ENCODE measurements around the gene ADTRP.

The ADTRP gene

DNA sequence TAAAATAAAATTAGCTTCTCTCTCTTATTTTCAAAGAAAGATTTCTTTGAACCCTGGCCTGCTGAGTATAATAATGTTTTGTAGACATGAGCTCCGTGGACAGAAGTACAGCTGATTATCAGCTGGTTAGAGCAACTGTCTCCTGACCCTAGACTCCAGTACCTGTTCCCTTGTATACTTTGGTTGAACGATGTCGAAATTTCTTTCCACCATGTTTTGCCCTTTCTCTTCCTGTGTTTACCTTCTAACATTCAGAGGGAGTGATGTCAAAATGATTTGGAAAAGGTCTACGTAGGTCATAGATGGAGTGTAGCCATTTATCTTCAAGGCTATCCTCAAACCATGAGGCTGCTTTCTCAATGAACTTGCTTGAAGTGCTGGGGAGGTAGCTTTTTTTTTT is 16.8 kb upstream of the ADTRP start:
- DNase-seq (ENCODE audit: insufficient read length, low spot score) (no peak), FAIRE-seq (no peak)
- TF ChIP-seq POLR2A (IDR thresholded peaks at IDR 0.05; ENCODE audit: low read depth, low read length): no peak

DNA sequence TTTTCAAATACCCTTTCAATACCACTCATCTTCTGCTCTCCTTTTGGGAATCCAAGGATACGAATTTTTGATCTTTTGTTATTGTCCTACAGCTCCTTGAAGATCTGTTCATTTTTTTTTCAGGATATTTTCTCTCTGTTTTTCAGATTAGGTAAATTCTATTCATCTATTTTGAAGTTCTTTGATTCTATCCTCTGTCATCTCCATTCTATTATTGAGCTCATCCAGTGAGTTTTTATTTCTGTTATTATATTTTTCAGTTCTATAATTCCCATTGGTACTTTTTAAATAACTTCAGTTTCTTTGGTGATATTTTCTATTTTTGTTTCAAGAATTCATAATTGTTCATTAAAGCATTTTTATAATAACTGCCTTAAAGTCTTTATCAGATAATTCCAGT is 14.7 kb upstream of the ADTRP start:
- no peak for TF ChIP-seq POLR2A (IDR thresholded peaks at IDR 0.05; ENCODE audit: low read depth, low read length)

DNA sequence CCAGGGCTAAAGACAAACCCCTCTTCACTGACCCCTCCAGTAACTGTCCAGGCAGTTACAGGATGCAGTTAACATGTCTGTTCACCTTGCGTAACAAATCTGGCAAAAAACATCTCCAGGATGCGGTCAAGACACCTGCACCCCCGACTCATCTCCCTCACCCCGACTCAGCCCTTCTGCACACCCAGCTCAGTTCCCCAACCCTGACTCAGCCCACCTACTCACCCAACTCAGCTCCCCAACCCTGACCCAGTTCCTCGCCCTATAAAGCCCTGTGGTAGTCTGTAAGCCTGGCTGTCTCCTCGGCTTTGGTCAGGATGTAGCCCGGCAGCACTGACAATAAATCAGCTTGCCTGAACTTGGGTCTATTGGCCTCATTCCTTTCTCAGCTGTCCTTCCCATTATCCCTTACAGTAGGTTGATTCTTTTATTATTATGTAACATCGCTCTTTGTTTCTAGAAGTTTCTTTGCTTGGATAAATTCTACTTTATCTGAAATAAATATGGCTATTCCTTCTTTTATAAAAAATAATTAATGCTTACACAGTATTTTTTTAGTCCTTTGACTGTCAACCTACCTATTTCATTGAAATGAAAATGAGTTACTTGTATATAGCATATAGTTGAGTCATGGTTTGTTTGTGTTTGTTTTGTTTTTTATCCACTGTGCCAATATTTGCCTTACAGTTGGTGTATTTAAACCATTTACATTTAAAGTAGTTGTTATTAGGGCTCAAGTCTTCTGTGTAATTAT is 12.9 kb upstream of the ADTRP start:
- no peak for TF ChIP-seq POLR2A (IDR thresholded peaks at IDR 0.05; ENCODE audit: low read depth, low read length)
- FAIRE-seq (no peak), DNase-seq (ENCODE audit: insufficient read length, low spot score) (no peak)

More for the DNA sequence above, 14.7 kb upstream of the ADTRP start:
- no peak for DNase-seq (ENCODE audit: insufficient read length, low spot score)
- no peak for FAIRE-seq

DNA sequence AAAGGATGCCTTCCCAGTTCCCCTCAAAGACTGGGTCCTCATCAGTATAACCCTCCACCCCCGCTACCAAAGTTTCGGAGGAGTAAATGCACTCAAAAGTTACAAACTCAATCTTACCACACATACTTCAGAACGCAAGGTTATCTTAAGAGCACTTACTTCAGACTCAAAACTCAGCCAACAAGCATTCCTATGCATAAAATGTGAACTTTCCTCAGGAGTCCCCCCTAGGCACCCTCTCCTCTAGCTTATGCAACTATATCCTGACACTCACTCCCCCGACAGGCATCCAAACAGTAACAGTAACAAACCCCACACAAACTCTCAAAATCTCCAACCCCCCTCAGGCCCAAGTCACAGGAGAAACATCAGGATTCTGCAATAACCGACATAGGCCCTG is 11.1 kb upstream of the ADTRP start:
- DNase-seq (ENCODE audit: insufficient read length, low spot score) (no peak), FAIRE-seq (no peak)

DNA sequence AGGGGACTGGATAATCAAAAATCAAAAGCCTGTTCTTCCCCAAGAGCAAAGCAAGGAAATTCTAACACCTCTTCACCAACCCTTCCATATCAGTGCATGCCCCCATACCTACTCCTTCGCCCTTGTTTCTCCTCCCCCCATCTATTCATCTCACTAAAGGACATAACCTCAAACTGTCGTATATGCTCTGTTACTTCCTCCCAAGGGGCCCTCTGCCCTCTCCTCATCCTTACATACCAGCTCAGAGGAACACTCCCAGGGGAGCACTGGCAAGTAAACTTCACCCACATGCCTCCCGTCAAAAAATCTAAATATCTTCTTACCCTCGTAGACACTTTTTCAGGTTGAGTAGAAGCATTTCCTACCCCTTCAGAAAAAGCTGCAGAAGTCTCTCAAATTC is 9.4 kb upstream of the ADTRP start:
- no peak for DNase-seq (ENCODE audit: insufficient read length, low spot score)
- no peak for TF ChIP-seq POLR2A (IDR thresholded peaks at IDR 0.05; ENCODE audit: low read depth, low read length)
- no peak for FAIRE-seq

More for the DNA sequence above, 11.1 kb upstream of the ADTRP start:
- TF ChIP-seq POLR2A (IDR thresholded peaks at IDR 0.05; ENCODE audit: low read depth, low read length): no peak

DNA sequence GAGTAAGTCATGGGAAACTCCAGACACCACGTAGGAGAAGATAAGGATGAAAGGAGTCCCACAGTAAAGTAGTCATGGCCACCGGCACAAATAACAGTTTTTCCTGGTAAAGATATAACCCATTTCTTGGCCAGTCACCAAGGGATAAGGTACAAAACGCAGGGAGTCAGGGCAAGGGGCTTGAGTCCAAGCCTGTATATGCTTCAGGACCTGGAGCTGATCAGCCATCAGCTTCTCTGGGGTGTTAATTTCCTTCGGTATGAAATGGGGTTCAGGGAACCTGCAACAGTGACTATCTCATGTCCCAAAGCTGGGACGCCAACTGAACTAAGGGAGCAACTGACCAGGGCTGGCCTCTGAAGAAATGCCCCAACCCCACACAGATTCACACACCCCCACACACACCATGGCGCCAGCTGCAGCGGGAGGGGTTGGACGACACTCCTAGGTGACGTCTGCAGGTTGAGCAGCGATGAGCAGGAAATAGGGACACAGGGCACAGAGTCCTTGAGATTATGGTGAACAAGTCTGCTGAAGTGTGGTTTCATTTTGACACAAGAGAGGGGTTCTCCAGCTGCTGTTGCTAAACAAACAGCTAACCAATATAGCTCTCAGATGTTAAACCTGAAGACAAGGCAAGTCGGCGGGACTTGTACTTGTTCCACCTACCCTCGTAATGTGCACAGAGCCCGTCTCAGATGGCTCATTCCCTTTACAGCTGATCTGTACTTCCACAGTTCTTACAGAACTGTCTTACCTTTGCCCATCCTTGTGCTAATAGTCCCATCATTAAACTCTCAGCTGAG is 7.4 kb upstream of the ADTRP start:
- DNase-seq (ENCODE audit: insufficient read length, low spot score): no peak
- no peak for FAIRE-seq
- TF ChIP-seq POLR2A (IDR thresholded peaks at IDR 0.05; ENCODE audit: low read depth, low read length): no peak

DNA sequence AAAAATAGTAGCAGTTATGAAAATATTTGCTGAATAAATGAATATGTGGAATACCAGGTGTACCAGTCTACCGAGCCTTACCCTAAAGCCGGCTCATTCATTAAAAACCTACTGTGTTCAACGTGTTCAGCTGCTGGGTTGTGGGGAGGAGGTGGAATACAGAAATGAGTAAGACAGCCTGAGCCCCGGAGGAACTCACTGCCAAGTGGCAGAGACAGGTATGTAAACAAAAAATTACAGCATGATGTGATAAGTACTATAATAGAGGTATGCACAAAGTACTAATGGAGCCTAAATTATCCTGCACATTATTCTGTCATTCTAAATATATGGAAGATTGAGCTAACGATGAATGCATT is 6.8 kb upstream of the ADTRP start:
- no peak for TF ChIP-seq POLR2A (IDR thresholded peaks at IDR 0.05; ENCODE audit: low read depth, low read length)
- DNase-seq (ENCODE audit: insufficient read length, low spot score) (no peak), FAIRE-seq (no peak)

DNA sequence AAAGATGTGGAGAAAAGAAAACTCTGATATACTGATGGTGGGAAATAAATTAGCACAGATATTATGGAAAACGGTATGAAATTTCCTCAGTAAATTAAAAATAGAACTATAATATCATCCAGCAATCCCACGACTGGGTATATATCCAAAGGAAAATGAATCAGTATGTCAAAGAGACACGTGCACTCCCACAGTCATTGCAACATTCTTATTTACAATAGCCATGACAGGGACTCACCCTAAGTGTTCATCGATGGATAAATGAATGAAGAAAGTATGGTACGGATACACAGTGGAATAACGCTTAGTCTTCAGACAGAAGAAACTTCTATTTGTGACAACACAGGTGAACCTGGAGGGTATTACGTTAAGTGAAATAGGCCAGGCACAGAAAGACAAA is 5.7 kb upstream of the ADTRP start:
- FAIRE-seq (no peak), DNase-seq (ENCODE audit: insufficient read length, low spot score) (no peak)
- TF ChIP-seq POLR2A (IDR thresholded peaks at IDR 0.05; ENCODE audit: low read depth, low read length): no peak

DNA sequence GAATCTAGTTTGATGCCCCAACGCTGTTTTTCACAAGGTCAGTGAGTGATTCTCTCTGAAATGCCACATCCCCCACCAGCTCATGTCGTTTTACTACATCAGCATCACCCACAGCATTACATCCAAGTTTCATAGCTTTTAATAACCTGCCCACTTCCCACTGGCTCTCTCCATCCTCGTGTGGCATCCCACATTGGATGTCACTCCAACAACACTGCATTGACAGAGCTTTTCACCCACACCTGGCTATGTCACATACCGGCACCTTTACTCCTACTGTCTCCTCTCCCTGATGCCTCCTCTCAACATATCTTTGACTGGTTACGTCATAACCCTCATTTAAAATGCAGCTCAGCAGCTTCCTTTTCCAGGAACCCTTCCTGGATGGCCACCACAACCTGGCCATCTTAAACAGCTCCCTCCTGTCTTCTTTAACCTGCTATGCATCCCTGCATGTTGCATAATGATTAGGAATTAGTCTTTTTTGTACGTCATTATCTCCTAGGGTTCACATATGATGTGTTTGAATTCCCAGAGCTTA is 5.0 kb upstream of the ADTRP start:
- DNase-seq (ENCODE audit: insufficient read length, low spot score) (no peak), FAIRE-seq (no peak)
- TF ChIP-seq POLR2A (IDR thresholded peaks at IDR 0.05; ENCODE audit: low read depth, low read length): no peak

DNA sequence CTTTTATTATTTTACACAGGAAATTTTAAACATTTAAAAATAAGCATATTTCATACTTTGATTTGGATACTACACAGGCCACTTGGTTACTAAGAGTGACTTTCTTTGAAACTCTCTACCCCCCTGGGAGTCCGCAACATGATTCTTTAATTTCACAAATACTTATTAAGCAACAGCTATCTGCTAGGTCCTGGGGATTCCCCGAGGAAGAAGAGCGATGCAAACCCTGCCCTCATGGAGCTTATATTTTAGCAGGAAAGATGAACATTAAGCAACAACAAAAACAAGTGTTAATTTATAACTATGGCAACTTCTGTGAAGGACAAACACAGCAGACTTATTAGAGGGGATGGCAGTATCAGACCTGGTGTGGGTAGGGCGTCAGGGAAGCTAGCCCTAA is 3.9 kb upstream of the ADTRP start:
- DNase-seq (ENCODE audit: insufficient read length, low spot score): no peak
- FAIRE-seq: no peak
- TF ChIP-seq POLR2A (IDR thresholded peaks at IDR 0.05; ENCODE audit: low read depth, low read length): no peak

DNA sequence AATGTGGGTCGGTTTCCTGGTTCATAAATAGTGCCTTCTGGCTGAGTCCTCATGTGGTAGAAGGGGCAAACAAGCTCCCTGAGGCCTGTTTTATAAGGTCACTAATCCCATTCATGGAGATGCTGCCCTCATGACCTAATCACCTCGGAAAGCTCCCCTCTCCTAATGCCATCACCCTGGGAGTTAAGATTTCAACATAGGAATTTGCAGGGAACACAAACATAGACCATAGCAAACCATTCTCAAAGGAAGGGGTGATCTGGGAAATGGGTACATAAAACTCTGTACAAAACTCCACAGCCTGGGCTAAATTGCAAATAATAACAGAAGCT is 1.5 kb upstream of the ADTRP start:
- DNase-seq (ENCODE audit: insufficient read length, low spot score): no peak
- no peak for FAIRE-seq
- TF ChIP-seq POLR2A (IDR thresholded peaks at IDR 0.05; ENCODE audit: low read depth, low read length): no peak

DNA sequence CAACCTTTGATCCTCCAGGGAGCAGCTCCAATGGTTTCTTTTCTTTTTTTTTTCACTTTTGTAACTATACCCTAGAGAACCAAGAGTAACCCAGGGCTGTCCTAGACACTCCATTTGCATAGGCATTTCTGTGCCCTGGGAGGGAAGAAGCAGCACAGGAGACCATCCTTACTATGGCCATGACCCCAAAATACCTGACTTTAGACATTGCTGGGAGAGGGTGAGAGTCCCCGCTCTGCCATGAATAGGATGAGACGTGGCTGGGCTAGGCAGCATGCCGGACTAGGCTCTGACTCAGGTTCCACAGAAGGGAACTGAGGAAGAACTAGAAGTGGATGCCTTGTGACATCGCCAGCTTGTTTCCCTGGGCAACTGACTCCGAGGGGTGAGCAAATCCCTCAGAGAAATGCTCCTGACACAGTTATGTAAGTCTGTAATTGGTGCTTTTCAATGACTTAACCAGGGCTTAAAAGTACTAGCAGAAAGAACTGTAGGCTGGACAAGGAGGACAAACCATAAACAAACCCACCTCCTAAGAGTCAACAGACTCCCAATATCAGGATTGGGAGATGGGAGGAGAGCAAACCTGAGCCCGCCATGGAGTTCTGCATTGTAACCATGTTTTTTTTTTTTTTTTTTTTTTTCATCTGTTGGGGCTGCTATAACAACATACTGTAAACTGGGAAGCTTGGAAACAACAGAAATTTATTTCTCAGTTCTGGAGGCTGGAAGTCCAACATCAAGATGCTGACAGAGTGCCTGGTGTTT is 910 bp upstream of the ADTRP start:
- no peak for FAIRE-seq
- no peak for TF ChIP-seq POLR2A (IDR thresholded peaks at IDR 0.05; ENCODE audit: low read depth, low read length)
- DNase-seq (ENCODE audit: insufficient read length, low spot score): no peak

DNA sequence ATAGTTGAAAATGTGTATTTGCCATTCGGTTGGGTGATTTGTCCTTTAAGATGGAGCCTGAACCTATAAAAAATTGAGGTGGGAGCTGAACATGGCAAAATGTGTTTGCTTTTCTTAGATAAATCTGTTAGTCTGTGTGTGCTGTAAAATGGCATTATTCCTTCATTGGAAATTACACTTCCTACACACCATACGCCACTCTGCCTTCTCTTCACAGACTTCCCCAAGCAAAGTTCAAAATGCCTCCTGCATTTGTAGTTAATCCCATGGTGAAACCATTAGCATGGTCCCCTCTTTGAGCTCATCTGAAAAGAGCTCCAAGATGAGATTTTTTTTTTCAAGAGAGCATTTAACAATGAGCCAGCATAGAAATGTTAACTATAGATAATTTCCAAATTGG is 567 bp downstream of the ADTRP start:
- DNase-seq (ENCODE audit: insufficient read length, low spot score): no peak
- FAIRE-seq: no peak
- no peak for TF ChIP-seq POLR2A (IDR thresholded peaks at IDR 0.05; ENCODE audit: low read depth, low read length)

DNA sequence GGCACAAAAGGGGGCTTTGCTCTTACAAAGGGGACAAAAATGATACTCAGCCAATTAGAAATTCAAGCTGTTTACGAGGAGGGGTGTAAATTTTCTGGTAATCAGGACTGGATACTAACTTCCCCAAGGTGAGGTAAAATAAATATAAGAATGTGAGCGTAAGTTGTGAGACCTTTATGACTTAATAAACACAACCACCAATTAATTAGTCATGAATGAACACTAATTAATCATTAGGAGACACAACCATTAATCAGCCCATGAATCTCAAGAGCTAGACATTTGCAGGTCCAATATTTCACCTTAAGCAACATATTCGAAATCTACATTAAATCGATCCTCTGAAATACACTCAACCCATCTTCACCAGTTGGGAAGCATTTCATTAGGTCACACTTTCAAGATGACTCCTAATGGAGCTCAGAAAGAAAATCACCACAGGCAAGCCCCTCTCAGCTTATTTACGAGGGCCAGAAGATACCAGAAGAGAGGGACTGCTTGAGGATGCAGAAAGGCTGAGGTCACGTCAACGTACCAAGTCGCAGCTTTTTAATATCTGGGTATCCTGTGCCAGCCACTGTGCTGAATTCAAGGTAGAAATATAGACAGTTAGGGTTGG is 2.7 kb downstream of the ADTRP start:
- no peak for TF ChIP-seq POLR2A (IDR thresholded peaks at IDR 0.05; ENCODE audit: low read depth, low read length)
- DNase-seq (ENCODE audit: insufficient read length, low spot score) (no peak), FAIRE-seq (no peak)
